ENCODE results near the gene SYNE3.

Gene SYNE3

GRCh38 chr14:95471476-95471875, 45.0 kb downstream of the SYNE3 start:
- no peak for DNase-seq

DNA sequence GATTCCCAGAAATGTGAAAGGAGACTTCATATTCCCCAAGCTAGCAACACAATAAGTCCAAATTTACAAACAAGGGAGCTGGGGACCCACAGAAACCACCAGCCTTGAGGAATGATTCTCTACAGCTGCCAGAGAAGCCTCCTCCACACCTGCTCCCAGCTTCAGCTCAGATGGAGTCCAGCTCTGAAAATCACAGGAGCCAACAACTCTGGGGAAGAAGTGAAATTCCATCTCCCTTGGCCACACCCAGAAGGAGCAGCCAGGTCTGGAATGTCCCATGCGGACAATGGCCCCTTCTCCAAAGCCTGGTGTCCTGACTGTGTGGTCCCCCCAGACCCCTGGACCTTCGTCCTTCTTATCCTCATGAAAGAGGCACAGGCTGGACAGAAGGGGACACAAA, 45.4 kb downstream of the SYNE3 start:
- DNase-seq: no peak

DNA sequence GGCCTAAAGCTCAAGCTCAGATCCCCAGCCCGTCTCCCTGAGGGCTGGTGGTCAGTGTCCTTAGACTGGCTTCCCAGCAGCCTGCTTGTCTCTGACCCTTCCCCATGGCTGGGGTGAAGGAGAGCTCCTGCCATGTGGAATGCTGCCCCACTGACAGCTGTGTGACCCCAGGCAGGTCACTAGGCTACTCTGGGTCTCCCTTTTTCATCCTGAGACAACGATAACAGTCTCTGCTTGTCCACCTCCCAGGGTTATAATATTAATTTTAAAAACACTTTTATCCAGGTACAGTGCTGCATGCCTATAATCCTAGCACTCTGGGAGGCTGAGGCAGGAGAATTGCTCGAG, 47.3 kb downstream of the SYNE3 start:
- no peak for DNase-seq

DNA sequence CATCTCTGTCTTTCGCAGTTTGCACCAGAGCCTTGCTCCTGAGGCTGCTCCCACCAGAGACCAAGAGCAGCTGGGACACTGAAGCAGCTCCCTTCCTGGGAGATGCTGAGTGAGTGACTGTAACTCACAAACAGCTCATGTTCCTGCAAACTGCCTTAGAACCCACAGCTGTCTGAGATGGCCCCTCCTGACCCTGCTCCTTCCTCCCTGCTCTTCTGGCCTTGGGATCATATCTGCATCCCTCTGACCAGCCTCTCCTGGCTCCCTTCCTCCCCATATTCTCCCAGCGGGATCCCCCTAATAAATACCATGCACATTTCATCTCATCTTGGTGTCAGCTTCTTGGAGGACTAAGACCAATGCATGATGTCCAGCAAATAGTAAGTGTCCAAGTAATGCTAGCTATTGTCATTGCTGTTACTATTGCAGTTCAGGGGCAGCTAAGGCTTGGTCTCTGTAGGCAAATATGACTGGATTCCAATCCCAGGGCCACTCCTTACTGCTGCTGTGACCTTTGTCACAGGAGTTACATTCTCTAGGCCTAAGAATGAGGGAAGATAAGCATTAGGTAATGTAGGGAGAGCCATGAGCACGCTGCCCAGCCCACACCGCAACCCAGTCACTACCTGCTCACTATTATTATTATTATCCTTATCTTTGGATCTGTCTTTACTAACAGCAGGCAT, 47.9 kb downstream of the SYNE3 start:
- DNase-seq: no peak

DNA sequence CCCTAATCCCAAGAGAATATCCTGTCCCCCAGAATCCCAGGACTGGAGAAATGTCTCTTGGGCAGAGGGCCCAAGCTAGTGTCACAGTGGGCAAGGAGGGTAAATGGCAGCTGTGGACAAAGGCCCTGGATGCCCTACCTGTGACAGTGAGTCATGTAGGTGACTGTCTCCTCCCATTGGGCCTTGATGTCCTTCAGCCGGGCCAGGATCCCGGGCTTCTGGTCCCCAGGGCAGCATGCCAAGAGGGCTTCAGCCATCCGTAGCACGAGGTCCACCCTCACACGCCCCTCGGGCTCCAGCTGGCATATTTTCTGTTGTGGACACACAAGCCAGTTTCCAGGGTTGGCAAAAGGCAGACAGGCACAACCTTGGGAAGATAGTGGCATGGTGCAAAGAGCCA, 48.8 kb downstream of the SYNE3 start:
- peak; percentile 85 for DNase-seq

- peak; percentile 85 for DNase-seq
Measured at GRCh38 chr14:95467232-95467631, 49.2 kb downstream of the SYNE3 start.
